ENCODE data around the gene CPXM1. TPM values are rescaled to one million over a fixed set of nuclear protein-coding genes. Genes with fewer than 3 reads are reported as not detected.

CPXM1 gene
- total RNA-seq, 1 experiment from 2014 or later, result not detected

DNA sequence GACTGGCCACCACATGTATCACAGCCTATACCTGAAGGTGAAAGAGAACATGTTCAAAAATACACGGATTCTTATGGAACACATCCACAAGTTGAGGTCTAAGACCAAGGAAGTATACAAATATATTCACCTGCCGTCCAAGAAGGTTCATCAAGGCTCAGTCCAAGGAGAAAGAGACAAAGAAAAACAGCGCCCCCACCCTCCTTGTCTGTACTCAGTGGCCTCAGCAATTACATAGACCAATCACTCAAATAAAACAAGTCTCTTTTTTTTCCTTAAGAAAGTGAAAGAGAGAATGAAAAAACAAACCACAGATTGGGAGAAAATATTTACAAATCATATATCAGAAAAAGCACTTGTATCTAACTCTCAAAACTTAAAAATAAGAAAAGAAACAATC lies 19.5 kb downstream of the CPXM1 start:
- CTCF ChIA-PET, result no interaction called here
- Mint-ChIP-seq H3K27me3 (ENCODE audit: insufficient read depth, unreplicated experiment) (peaks cover 13% of the 10 kb centered on the region), H3K36me3 (ENCODE audit: insufficient read depth, unreplicated experiment) (no peaks in the 10 kb centered on the region), H3K4me3 (ENCODE audit: unreplicated experiment) (no peak overlapping the region), H3K4me1 (ENCODE audit: low read depth, unreplicated experiment) (no peaks in the 10 kb centered on the region), H3K9me3 (ENCODE audit: unreplicated experiment) (no peaks in the 10 kb centered on the region), H3K27ac (ENCODE audit: unreplicated experiment) (no peak overlapping the region)
- no peak for DNase-seq
- intact Hi-C loops (cut with micrococcal nuclease; ENCODE audit: unreplicated experiment), result no loop called here
- H3K4me1 ChIP-seq, result no peaks in the 10 kb centered on the region
- no TSS peak for BruUV-seq (replicated peaks)
- POLR2A ChIA-PET, result no interaction called here
- H3K4me3 ChIP-seq (ENCODE audit: low read depth, low read length), result no peak overlapping the region
- H3K36me3 ChIP-seq (ENCODE audit: control insufficient read depth, insufficient read depth, low read length), result no peaks in the 10 kb centered on the region
- H3K27me3 ChIP-seq (replicated peaks; ENCODE audit: control insufficient read depth, insufficient read depth, low read length), result no peaks in the 10 kb centered on the region
- no peak for TF ChIP-seq CTCF (IDR thresholded peaks at IDR 0.05; ENCODE audit: insufficient read depth in 1 of 2, low read depth in 1 of 2, low read length in 1 of 2, severe bottlenecking in 1 of 2, unreplicated experiment in 1 of 2)
- H3K9me3 ChIP-seq, result no peaks in the 10 kb centered on the region

GRCh38 chr20:2778602-2779321 lies 21.7 kb downstream of the CPXM1 start:
- H3K27me3 Mint-ChIP-seq (ENCODE audit: insufficient read depth, unreplicated experiment), result peaks cover 14% of the 10 kb centered on the region
- no TSS peak for BruUV-seq (replicated peaks)
- ChIA-PET CTCF (no interaction called here), POLR2A (interaction anchor here (0.5 kb wide), 1 partner anchor 86 kb away, joined by 3 read pairs; the partner anchor contains the start of gene EBF4)
- no peak for TF ChIP-seq CTCF (IDR thresholded peaks at IDR 0.05; ENCODE audit: insufficient read depth in 1 of 2, low read depth in 1 of 2, low read length in 1 of 2, severe bottlenecking in 1 of 2, unreplicated experiment in 1 of 2)
- no peak for DNase-seq
- no peaks in the 10 kb centered on the region for H3K9me3 ChIP-seq
- intact Hi-C loops (cut with micrococcal nuclease; ENCODE audit: unreplicated experiment), result no loop called here
- H3K4me3 Mint-ChIP-seq (ENCODE audit: unreplicated experiment), result no peak overlapping the region
- H3K27me3 ChIP-seq (replicated peaks; ENCODE audit: control insufficient read depth, insufficient read depth, low read length), result no peaks in the 10 kb centered on the region
- H3K4me1 ChIP-seq, result no peaks in the 10 kb centered on the region
- H3K4me1 Mint-ChIP-seq (ENCODE audit: low read depth, unreplicated experiment), result no peaks in the 10 kb centered on the region
- H3K36me3 ChIP-seq (ENCODE audit: control insufficient read depth, insufficient read depth, low read length), result no peaks in the 10 kb centered on the region
- H3K9me3 Mint-ChIP-seq (ENCODE audit: unreplicated experiment), result no peaks in the 10 kb centered on the region
- no peak overlapping the region for H3K27ac Mint-ChIP-seq (ENCODE audit: unreplicated experiment)
- no peaks in the 10 kb centered on the region for H3K36me3 Mint-ChIP-seq (ENCODE audit: insufficient read depth, unreplicated experiment)
- H3K4me3 ChIP-seq (ENCODE audit: low read depth, low read length), result no peak overlapping the region

- Mint-ChIP-seq H3K9me3 (ENCODE audit: unreplicated experiment) (no peaks in the 10 kb centered on the region), H3K4me3 (ENCODE audit: unreplicated experiment) (no peak overlapping the region), H3K4me1 (ENCODE audit: low read depth, unreplicated experiment) (no peaks in the 10 kb centered on the region), H3K27ac (ENCODE audit: unreplicated experiment) (no peak overlapping the region), H3K27me3 (ENCODE audit: insufficient read depth, unreplicated experiment) (peaks cover 7% of the 10 kb centered on the region), H3K36me3 (ENCODE audit: insufficient read depth, unreplicated experiment) (no peaks in the 10 kb centered on the region)
- no TSS peak for BruUV-seq (replicated peaks)
- Histone ChIP-seq H3K36me3 (ENCODE audit: control insufficient read depth, insufficient read depth, low read length) (no peaks in the 10 kb centered on the region), H3K27me3 (replicated peaks; ENCODE audit: control insufficient read depth, insufficient read depth, low read length) (no peaks in the 10 kb centered on the region), H3K9me3 (no peaks in the 10 kb centered on the region), H3K4me3 (ENCODE audit: low read depth, low read length) (no peak overlapping the region), H3K4me1 (no peaks in the 10 kb centered on the region)
- intact Hi-C loops (cut with micrococcal nuclease; ENCODE audit: unreplicated experiment), result no loop called here
- DNase-seq, result no peak
- ChIA-PET POLR2A (no interaction called here), CTCF (no interaction called here)
- TF ChIP-seq CTCF (IDR thresholded peaks at IDR 0.05; ENCODE audit: insufficient read depth in 1 of 2, low read depth in 1 of 2, low read length in 1 of 2, severe bottlenecking in 1 of 2, unreplicated experiment in 1 of 2), result no peak
Measured at GRCh38 chr20:2775139-2775538, 25.3 kb downstream of the CPXM1 start.

All from Caco-2 (cell line).